ENCODE results near the gene CUEDC1. TPM values are rescaled to one million over a fixed set of nuclear protein-coding genes. Genes with fewer than 3 reads are reported as not detected.

CUEDC1 gene
- total and polyA plus RNA-seq, 2 of the 13 experiments (the other 11 are each of a cell fraction or from before 2014, with no cell fraction given) = 7.4 to 12.9 TPM

DNA sequence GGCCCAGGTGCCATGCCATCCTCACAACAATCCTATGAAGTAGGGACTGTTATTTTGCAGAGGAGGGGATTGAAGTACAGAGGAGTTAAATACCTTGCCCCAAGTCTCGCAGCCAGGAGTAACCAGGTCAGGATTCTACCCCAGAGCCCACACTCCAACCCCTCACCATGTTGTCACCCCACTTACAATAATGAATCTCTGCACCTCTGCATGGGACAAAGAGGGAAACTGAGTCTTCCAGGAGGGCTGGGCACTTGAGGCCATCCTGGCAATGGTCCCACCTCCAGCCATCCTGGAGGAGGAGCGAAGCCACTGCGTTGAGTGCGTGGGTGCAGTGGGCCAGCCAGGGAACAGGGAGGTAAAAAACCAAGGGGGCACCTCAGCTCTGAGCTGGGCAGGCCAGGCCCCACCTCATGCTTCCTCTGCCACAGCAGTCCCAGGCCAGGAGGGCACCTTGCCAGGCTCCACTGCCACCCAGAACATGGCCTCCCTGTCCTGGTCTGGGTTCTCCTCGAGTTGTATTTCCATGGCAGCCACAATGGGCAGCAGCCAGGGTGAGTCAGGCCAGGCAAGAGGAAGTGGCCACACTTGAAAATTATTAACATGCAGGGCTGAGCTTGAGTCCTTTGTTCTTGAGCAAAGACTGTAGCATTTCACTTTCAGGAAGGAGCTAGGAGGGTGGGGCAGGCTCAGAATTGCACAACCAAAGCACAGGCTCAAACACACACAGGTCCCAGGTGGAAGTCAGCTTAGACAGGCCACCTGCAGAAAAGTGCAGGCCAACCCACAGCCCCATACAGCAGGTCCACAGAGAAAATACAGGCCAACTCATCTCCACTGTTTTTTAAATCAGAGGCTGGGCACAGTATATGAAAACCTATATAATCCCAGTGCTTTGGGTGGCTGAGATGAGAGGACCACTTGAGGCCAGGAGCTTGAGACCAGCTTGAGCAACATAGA is 52.1 kb downstream of the CUEDC1 start (continued):
- TF ChIP-seq, protein P1, sequence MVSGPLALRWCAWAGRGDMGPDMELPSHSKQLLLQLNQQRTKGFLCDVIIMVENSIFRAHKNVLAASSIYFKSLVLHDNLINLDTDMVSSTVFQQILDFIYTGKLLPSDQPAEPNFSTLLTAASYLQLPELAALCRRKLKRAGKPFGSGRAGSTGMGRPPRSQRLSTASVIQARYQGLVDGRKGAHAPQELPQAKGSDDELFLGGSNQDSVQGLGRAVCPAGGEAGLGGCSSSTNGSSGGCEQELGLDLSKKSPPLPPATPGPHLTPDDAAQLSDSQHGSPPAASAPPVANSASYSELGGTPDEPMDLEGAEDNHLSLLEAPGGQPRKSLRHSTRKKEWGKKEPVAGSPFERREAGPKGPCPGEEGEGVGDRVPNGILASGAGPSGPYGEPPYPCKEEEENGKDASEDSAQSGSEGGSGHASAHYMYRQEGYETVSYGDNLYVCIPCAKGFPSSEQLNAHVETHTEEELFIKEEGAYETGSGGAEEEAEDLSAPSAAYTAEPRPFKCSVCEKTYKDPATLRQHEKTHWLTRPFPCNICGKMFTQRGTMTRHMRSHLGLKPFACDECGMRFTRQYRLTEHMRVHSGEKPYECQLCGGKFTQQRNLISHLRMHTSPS (CRISPR knock-in tag; IDR thresholded peaks at IDR 0.05; ENCODE audit: low read depth) = peak; percentile 96
- TF ChIP-seq NRL (CRISPR knock-in tag; IDR thresholded peaks at IDR 0.05; ENCODE audit: borderline replicate concordance) (peak; percentile 82), RFX3 (CRISPR knock-in tag; IDR thresholded peaks at IDR 0.05) (0 out of 2 replicates have a peak, but pooled peaks have one; percentile 43), ZNF816 (CRISPR knock-in tag; IDR thresholded peaks at IDR 0.05; ENCODE audit: borderline replicate concordance) (no peak), HHEX (CRISPR knock-in tag; IDR thresholded peaks at IDR 0.05) (no peak), ZNF616 (CRISPR knock-in tag; IDR thresholded peaks at IDR 0.05; ENCODE audit: low read depth) (no peak), ZNF570 (CRISPR knock-in tag; IDR thresholded peaks at IDR 0.05; ENCODE audit: borderline replicate concordance) (no peak), XBP1 (CRISPR knock-in tag; IDR thresholded peaks at IDR 0.05) (no peak), MAF1 (CRISPR knock-in tag; IDR thresholded peaks at IDR 0.05; ENCODE audit: borderline replicate concordance) (no peak), ZNF180 (CRISPR knock-in tag; IDR thresholded peaks at IDR 0.05; ENCODE audit: borderline replicate concordance, low read depth) (no peak), ATF7 (IDR thresholded peaks at IDR 0.05) (no peak), ATF7 (CRISPR knock-in tag; IDR thresholded peaks at IDR 0.05) (no peak; the same call in 1 of the 2 replicates)
- TF ChIP-seq, protein P2, sequence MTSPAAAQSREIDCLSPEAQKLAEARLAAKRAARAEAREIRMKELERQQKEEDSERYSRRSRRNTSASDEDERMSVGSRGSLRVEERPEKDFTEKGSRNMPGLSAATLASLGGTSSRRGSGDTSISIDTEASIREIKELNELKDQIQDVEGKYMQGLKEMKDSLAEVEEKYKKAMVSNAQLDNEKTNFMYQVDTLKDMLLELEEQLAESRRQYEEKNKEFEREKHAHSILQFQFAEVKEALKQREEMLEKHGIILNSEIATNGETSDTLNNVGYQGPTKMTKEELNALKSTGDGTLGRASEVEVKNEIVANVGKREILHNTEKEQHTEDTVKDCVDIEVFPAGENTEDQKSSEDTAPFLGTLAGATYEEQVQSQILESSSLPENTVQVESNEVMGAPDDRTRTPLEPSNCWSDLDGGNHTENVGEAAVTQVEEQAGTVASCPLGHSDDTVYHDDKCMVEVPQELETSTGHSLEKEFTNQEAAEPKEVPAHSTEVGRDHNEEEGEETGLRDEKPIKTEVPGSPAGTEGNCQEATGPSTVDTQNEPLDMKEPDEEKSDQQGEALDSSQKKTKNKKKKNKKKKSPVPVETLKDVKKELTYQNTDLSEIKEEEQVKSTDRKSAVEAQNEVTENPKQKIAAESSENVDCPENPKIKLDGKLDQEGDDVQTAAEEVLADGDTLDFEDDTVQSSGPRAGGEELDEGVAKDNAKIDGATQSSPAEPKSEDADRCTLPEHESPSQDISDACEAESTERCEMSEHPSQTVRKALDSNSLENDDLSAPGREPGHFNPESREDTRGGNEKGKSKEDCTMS (CRISPR knock-in tag; conservative IDR thresholded peaks at IDR 0.05) = peak; percentile 38; the same call in 1 of the 2 replicates
- TF ChIP-seq, protein P3, sequence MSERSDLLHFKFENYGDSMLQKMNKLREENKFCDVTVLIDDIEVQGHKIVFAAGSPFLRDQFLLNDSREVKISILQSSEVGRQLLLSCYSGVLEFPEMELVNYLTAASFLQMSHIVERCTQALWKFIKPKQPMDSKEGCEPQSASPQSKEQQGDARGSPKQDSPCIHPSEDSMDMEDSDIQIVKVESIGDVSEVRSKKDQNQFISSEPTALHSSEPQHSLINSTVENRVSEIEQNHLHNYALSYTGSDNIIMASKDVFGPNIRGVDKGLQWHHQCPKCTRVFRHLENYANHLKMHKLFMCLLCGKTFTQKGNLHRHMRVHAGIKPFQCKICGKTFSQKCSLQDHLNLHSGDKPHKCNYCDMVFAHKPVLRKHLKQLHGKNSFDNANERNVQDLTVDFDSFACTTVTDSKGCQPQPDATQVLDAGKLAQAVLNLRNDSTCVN (CRISPR knock-in tag; IDR thresholded peaks at IDR 0.05; ENCODE audit: borderline replicate concordance) = peak; percentile 84
- TF ChIP-seq, protein P4, sequence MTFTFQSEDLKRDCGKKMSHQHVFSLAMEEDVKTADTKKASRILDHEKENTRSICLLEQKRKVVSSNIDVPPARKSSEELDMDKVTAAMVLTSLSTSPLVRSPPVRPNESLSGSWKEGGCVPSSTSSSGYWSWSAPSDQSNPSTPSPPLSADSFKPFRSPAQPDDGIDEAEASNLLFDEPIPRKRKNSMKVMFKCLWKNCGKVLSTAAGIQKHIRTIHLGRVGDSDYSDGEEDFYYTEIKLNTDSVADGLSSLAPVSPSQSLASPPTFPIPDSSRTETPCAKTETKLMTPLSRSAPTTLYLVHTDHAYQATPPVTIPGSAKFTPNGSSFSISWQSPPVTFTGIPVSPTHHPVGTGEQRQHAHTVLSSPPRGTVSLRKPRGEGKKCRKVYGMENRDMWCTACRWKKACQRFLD (CRISPR knock-in tag; IDR thresholded peaks at IDR 0.05; ENCODE audit: borderline replicate concordance) = 0 out of 2 replicates have a peak, but pooled peaks have one; percentile 69
- TF ChIP-seq, protein P5, sequence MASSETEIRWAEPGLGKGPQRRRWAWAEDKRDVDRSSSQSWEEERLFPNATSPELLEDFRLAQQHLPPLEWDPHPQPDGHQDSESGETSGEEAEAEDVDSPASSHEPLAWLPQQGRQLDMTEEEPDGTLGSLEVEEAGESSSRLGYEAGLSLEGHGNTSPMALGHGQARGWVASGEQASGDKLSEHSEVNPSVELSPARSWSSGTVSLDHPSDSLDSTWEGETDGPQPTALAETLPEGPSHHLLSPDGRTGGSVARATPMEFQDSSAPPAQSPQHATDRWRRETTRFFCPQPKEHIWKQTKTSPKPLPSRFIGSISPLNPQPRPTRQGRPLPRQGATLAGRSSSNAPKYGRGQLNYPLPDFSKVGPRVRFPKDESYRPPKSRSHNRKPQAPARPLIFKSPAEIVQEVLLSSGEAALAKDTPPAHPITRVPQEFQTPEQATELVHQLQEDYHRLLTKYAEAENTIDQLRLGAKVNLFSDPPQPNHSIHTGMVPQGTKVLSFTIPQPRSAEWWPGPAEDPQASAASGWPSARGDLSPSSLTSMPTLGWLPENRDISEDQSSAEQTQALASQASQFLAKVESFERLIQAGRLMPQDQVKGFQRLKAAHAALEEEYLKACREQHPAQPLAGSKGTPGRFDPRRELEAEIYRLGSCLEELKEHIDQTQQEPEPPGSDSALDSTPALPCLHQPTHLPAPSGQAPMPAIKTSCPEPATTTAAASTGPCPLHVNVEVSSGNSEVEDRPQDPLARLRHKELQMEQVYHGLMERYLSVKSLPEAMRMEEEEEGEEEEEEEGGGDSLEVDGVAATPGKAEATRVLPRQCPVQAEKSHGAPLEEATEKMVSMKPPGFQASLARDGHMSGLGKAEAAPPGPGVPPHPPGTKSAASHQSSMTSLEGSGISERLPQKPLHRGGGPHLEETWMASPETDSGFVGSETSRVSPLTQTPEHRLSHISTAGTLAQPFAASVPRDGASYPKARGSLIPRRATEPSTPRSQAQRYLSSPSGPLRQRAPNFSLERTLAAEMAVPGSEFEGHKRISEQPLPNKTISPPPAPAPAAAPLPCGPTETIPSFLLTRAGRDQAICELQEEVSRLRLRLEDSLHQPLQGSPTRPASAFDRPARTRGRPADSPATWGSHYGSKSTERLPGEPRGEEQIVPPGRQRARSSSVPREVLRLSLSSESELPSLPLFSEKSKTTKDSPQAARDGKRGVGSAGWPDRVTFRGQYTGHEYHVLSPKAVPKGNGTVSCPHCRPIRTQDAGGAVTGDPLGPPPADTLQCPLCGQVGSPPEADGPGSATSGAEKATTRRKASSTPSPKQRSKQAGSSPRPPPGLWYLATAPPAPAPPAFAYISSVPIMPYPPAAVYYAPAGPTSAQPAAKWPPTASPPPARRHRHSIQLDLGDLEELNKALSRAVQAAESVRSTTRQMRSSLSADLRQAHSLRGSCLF (CRISPR knock-in tag; IDR thresholded peaks at IDR 0.05; ENCODE audit: borderline replicate concordance) = no peak

All from HepG2 (cell line).